Activated naive CD8-positive, alpha-beta T cell (primary cell): ENCODE measurements around the gene ULBP2.
"Not testable (repeated sequence)": the region's sequence is repeated elsewhere in the genome, so short reads cannot be mapped to it uniquely, and the experiment has no call there.

Source experiments
- H3K27ac Mint-ChIP-seq: one replicate; pipeline ENCODE4 v1.8.0; 2021; ENCODE audit warnings: mixed read lengths
- H3K27me3 Mint-ChIP-seq: one replicate; pipeline ENCODE4 v1.8.0; 2021; ENCODE audit warnings: mixed read lengths
- H3K36me3 Mint-ChIP-seq: one replicate; pipeline ENCODE4 v1.8.0; 2021; ENCODE audit warnings: mixed read lengths
- H3K4me1 Mint-ChIP-seq: one replicate; pipeline ENCODE4 v1.8.0; 2021; ENCODE audit warnings: low read depth, mixed read lengths
- H3K4me3 Mint-ChIP-seq: one replicate; pipeline ENCODE4 v1.8.0; 2021; ENCODE audit warnings: mild to moderate bottlenecking, mixed read lengths
- H3K9me3 Mint-ChIP-seq: one replicate; pipeline ENCODE4 v1.8.0; 2021; ENCODE audit warnings: low read depth, mixed read lengths

ULBP2 gene

DNA sequence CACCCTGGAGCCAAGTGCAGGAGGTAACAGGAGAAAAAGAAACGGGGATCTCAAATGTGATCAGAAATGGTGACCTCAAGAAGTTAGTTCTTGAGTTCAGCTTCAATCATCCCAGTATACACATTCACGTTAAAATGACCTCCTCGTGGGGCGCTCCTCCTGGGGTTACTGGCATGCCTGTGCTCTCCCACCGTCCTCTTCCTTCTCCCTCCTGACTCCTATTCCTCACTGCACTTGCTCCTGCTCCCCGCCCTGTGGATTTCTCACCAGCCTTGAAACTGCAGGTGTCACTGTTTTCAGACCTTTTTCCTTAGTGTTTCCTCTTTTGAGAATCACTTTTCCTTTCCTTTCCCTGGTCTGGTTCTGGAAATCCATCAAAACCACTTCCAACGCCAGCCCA, 4.8 kb downstream of the ULBP2 start:
- not testable (repeated sequence) for H3K36me3 Mint-ChIP-seq, H3K27ac Mint-ChIP-seq, H3K9me3 Mint-ChIP-seq, H3K4me3 Mint-ChIP-seq
- Mint-ChIP-seq H3K4me1 (peaks cover 11% of the 10 kb centered on the region), H3K27me3 (peaks cover 23% of the 10 kb centered on the region)

DNA sequence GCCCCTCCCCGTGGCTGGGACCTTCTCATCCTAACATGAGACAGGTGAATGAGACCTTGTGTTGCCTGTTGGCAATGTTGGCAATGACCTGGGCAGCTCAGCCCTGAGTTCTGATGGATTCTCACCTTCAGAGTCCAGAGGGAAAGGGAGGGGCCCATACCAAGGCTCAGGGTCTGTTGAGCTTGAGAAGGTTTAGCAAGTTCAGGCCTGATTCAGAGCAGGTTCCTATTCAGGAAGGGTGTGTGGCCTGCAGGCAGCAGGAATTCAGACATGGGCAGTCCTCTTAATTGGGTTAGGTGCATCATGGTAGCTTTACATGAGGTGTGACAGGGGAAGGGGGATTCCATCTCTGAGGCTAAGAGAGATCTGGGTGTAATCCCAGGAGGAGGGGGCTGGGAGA, 5.7 kb downstream of the ULBP2 start:
- H3K9me3 Mint-ChIP-seq, H3K27ac Mint-ChIP-seq, H3K4me3 Mint-ChIP-seq, H3K4me1 Mint-ChIP-seq, H3K36me3 Mint-ChIP-seq: not testable (repeated sequence)
- H3K27me3 Mint-ChIP-seq, result peaks cover 29% of the 10 kb centered on the region

DNA sequence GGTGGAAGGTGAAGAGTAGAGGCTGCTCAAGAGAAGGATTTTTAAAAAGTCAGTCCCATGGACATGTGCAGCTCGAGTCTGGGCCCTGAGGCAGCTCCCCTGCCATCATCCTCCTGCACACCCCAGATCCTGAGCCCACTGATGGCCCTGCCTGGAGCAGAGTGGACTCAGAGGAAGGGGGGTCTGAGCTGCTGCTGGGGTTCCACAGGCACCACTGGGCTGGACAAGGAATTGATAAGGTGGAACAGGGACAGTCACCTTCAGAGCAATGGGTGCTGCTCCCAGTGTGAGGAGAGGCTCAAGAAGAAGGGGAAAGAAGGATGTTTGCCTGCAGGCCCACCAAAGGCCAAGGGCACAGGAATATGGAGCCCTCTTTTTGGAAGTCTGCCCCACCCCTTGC, 6.2 kb downstream of the ULBP2 start:
- Mint-ChIP-seq H3K36me3 (no peaks in the 10 kb centered on the region), H3K4me1 (peaks cover under 1% of the 10 kb centered on the region), H3K27ac (no peak overlapping the region), H3K4me3 (no peak overlapping the region), H3K9me3 (no peaks in the 10 kb centered on the region), H3K27me3 (peaks cover 34% of the 10 kb centered on the region)

DNA sequence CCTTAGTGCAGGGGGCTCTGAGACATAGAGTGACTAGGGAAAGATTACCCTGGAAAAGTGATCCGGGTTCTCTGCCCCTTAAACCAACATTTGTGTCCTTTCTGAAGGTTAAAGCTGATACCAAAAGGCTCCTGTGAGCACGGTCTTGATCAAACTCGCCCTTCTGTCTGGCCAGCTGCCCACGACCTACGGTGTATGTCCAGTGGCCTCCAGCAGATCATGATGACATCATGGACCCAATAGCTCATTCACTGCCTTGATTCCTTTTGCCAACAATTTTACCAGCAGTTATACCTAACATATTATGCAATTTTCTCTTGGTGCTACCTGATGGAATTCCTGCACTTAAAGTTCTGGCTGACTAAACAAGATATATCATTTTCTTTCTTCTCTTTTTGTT, 6.8 kb downstream of the ULBP2 start:
- H3K4me3 Mint-ChIP-seq, result no peak overlapping the region
- H3K36me3 Mint-ChIP-seq, result no peaks in the 10 kb centered on the region
- peaks cover 40% of the 10 kb centered on the region for H3K27me3 Mint-ChIP-seq
- H3K9me3 Mint-ChIP-seq, result no peaks in the 10 kb centered on the region
- H3K27ac Mint-ChIP-seq, result no peak overlapping the region
- H3K4me1 Mint-ChIP-seq, result peaks cover 3% of the 10 kb centered on the region

DNA sequence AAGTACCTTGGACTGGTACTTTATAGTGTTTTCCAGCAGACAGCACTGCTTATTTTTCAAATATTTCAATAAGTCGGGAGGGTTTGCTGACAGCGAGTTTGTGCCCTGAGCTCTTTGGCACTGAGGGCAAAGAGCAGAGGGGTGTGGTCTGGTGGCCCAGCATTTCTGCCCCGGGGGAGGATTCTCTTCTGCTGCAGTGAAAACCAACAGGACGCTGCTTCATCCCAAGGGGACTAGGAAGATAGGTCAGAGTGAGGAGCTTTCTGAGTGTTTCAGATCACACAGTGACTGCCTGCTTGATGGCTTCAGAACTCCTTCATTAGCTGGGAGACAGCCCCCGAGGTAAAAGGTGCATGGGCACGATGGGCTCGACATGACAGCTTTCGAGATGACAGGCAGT, 8.6 kb downstream of the ULBP2 start:
- Mint-ChIP-seq H3K27ac (no peak overlapping the region), H3K27me3 (peaks cover 46% of the 10 kb centered on the region), H3K9me3 (no peaks in the 10 kb centered on the region), H3K4me1 (peaks cover 9% of the 10 kb centered on the region), H3K36me3 (no peaks in the 10 kb centered on the region), H3K4me3 (no peak overlapping the region)

DNA sequence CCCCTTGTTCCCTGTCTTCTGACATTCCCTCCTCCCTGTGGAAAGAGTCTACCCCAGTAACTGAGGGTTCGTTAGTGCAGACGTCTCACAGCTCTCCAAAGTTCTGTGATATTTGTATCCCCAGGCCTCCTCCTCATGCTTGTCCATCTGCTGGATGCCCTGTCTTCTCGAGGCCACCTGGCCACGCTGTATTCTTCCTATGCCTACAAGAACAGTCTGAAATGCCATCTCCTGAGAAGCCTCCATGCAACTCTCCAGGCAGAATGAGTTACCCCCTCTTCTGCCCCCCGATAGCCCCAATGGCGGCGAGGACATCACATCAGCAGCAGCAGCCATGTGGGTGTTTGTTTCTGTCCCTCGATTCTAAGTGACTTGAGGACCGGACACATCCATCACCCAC, 9.3 kb downstream of the ULBP2 start:
- H3K36me3 Mint-ChIP-seq, result no peaks in the 10 kb centered on the region
- no peak overlapping the region for H3K4me3 Mint-ChIP-seq
- peaks cover 53% of the 10 kb centered on the region for H3K27me3 Mint-ChIP-seq
- no peaks in the 10 kb centered on the region for H3K9me3 Mint-ChIP-seq
- H3K4me1 Mint-ChIP-seq, result peaks cover 9% of the 10 kb centered on the region
- no peak overlapping the region for H3K27ac Mint-ChIP-seq

DNA sequence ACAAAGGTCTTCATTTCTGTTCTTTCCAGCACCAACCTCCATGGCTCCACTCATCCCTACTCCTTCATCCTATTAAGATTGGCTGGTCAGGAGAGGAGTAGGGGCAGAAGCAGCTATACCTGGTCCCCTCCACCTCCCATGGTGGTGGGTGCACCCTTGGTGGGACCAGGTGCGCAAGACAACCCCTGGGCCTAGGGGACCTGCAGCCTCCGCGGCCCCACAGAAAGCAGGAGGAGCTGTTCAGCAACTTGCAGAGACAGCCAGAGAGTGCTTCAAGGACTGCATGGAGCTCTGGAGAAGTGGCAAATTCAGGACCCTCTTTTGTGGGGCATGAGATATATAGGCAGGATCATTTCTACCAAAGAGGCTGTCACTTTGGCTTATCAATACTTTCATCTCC, 9.8 kb downstream of the ULBP2 start:
- H3K4me1 Mint-ChIP-seq, result peaks cover 9% of the 10 kb centered on the region
- H3K9me3 Mint-ChIP-seq, result no peaks in the 10 kb centered on the region
- H3K36me3 Mint-ChIP-seq, result no peaks in the 10 kb centered on the region
- H3K4me3 Mint-ChIP-seq, result no peak overlapping the region
- no peak overlapping the region for H3K27ac Mint-ChIP-seq
- peaks cover 56% of the 10 kb centered on the region for H3K27me3 Mint-ChIP-seq

DNA sequence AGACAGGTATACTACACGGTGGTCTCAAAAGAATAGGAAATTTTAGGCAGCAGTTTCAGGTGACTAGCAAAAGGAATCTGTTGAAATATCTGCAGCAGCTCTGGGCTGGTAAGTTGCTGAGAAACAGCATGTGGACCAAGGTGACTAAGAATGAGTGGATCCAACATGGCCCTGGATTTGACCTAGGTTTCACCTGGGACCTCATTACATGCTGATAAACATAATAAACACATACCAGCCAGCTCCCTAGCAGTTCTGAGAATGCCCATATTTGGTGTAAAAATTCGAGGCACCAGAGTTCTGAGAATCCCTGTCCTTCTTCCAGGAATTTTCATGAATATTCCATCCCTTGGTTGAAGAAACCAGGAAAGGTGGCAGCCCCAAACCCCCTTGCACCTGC, 11.6 kb downstream of the ULBP2 start:
- H3K4me3 Mint-ChIP-seq, H3K4me1 Mint-ChIP-seq, H3K27ac Mint-ChIP-seq, H3K9me3 Mint-ChIP-seq, H3K36me3 Mint-ChIP-seq: not testable (repeated sequence)
- H3K27me3 Mint-ChIP-seq, result peaks cover 56% of the 10 kb centered on the region

DNA sequence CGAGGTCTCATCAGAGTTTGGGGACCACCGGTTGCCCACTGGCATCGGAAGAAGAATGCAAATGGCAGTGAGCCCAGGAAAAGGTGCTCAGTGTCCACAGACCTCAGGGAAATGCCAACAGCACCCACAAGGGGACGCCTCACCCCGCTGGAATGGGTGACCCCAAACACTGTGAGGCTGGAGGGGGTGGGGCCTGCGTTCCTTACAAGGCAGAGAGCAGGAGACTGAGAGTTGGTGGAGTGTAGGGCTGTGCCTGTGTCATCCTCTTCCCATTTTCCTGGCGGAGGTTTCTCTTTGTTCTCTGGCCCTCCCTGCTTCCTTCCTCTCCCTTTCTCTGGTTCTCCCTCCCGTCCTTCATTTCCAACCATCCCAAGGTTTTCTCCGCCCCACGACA, 12.1 kb downstream of the ULBP2 start:
- not testable (repeated sequence) for H3K4me3 Mint-ChIP-seq, H3K4me1 Mint-ChIP-seq, H3K27ac Mint-ChIP-seq, H3K9me3 Mint-ChIP-seq, H3K36me3 Mint-ChIP-seq
- H3K27me3 Mint-ChIP-seq, result peaks cover 59% of the 10 kb centered on the region

DNA sequence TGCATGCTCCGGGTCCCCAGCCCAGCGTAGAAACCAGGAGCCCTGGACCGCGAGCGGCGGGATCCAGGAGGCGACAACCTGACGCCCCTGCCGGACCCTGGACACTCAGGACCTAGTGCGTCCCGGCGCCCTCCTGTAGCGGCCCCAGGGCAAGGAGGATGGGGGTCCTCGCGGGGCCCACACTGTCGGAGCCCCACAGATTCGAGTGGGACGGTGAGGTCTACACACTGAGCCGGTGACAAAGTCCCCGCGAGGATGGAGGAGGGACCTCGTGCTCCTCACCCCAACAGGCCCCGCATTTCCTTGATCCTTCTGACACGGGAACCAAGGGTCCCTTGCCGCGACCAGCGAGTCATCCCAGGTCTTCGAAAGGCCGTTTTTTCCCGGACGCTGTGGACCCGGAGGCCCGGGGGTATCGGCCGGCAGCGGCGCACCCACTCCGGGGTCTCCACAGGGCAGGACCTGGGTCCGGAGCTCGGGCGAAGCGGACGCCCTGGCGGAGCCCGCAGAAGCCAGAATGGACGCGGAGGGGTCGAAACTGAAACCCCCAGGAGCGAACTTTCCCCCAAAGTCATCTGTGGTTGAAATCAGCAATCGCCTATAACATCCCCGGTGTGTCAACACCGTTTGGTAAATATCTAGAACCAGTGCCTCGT, 12.6 kb downstream of the ULBP2 start:
- not testable (repeated sequence) for H3K4me1 Mint-ChIP-seq, H3K4me3 Mint-ChIP-seq, H3K36me3 Mint-ChIP-seq, H3K27ac Mint-ChIP-seq, H3K9me3 Mint-ChIP-seq
- H3K27me3 Mint-ChIP-seq, result peaks cover 64% of the 10 kb centered on the region

DNA sequence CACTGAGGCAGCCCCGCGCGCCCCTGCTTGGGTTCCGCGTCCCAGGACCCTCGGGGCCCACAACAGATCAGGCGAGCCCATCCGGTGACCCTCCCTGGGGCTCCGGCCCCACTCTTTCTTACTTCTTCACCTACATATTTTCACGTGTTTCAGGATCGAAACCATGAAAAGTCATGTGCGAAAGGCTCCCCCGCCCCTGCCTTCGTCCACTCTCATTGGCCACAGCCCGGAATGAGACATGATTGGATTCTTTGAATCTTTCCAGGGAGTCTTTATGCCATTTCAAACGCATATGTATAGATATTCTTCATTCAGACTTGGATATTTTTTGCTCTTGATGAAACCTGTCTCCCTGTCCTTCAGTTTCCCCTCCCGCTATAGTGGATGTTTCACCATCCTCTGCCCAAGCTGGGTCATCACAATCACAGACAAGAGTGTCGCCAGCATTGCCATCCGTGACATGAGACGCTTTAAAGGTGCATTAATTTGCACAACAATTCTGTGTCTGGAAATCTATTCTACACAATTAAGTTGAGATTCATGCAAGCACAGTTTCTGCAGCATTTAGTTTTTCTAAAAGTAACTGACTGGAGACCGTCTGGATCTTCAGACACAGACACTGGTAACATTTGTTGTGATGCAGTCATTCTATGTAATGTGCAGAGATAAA, 13.3 kb downstream of the ULBP2 start:
- H3K36me3 Mint-ChIP-seq, H3K9me3 Mint-ChIP-seq, H3K27ac Mint-ChIP-seq, H3K4me1 Mint-ChIP-seq: not testable (repeated sequence)
- Mint-ChIP-seq H3K4me3 (peak overlapping the region; percentile 60), H3K27me3 (peaks cover 65% of the 10 kb centered on the region)

DNA sequence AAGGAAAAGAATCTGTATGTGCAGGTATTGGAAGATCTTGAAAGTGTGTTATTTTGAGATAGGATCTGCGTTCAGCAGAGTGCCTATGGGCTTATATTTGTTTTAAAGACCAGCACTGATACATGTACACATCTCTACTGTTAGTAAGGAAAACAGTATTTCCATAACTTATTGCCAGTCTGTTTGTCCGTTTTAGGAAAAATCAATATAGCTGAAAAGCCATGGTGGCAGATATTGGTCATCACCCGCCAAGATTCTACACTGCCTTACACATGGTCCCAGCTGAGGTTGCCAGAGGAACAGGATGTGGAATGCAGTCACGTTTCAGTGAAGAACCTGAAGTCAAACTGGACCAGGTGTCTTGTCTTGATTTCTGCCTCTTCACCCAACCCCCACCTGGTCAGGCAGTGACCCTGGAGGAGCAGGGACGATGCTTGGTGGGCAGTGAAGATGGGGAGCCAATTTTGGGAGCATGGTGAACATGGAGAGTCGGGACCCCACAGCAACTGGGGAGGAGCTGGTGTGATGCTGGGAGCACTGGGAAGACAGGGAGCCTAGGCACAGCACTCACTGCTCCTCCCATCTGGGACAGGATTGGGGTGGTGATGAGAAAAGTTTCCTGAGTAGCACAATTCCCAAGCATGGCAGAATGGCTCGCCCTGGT, 14.0 kb downstream of the ULBP2 start:
- H3K4me3 Mint-ChIP-seq, H3K27ac Mint-ChIP-seq, H3K4me1 Mint-ChIP-seq, H3K36me3 Mint-ChIP-seq, H3K9me3 Mint-ChIP-seq: not testable (repeated sequence)
- H3K27me3 Mint-ChIP-seq, result peaks cover 64% of the 10 kb centered on the region

DNA sequence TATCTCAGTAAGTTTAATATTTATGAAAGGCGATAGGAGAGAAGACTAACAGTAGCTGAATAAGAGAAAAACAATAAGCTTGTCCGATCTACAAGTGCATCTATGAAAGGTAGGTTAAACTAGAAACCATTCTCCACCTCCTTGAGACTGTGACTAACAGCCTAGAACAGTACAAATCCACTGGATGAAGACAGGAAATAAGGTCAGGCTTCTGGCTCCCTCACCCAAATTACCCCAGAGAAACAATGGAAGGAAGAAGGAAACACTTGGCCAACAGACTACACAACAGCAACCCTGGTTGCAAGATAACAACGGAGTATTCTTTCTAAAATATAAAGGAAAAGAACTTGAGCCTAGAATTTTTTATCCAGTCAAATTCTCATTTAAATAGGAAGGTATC, 16.3 kb downstream of the ULBP2 start:
- not testable (repeated sequence) for H3K27ac Mint-ChIP-seq, H3K9me3 Mint-ChIP-seq, H3K4me3 Mint-ChIP-seq, H3K36me3 Mint-ChIP-seq
- peaks cover 11% of the 10 kb centered on the region for H3K4me1 Mint-ChIP-seq
- H3K27me3 Mint-ChIP-seq, result peaks cover 52% of the 10 kb centered on the region

DNA sequence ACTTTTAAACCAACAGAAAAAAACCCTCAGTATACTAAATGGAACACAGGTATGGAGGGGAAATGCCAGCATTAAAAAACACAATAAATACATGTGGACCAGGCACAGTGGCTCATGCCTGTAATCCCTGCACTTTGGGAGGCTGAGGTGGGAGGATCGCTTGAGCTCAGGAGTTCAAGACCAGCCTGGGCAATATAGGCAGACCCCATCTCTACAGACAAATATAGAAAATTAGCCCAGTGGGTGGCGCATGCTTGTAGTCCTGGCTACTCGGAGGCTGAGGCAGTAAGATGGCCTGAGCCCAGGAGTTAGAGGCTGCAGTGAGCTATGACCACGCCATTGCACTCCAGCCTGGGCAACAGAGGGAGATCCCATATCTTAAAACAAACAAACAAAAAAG, 18.0 kb downstream of the ULBP2 start:
- H3K36me3 Mint-ChIP-seq, H3K9me3 Mint-ChIP-seq, H3K27ac Mint-ChIP-seq, H3K4me3 Mint-ChIP-seq: not testable (repeated sequence)
- Mint-ChIP-seq H3K27me3 (peaks cover 53% of the 10 kb centered on the region), H3K4me1 (peaks cover 18% of the 10 kb centered on the region)

DNA sequence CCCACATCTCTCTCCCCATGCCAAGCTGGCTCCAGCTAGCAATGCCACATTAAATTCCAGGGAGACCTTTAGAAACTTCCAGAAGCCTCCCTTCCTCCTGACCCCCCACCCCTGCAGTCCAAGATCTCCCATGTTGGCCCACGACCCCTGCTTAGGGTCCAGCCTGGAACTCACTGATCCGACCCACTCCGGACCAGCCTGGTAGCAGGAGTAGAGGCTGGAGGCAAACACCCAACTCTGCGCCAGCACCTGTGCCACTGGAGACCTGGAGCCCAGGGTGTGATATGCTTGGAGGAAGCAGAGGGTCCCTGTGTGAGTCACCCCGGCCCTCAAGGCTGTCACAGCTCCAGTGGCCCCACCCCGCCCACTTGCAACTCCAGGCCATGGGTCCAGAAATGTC, 18.7 kb downstream of the ULBP2 start:
- no peak overlapping the region for H3K27ac Mint-ChIP-seq
- H3K4me3 Mint-ChIP-seq, result no peak overlapping the region
- peaks cover 51% of the 10 kb centered on the region for H3K27me3 Mint-ChIP-seq
- no peaks in the 10 kb centered on the region for H3K36me3 Mint-ChIP-seq
- no peaks in the 10 kb centered on the region for H3K9me3 Mint-ChIP-seq
- H3K4me1 Mint-ChIP-seq, result peaks cover 18% of the 10 kb centered on the region
